IPS-18a (cell line): Measurements from ENCODE around the gene LRP1.

Experiments used
- H3K27ac ChIP-seq: one replicate; pipeline ENCODE4 v1.5.1; 2013; ENCODE audit warnings: low read length
- H3K27me3 ChIP-seq: one replicate; pipeline ENCODE4 v1.6.1; 2013; ENCODE audit warnings: mild to moderate bottlenecking, low read length; ENCODE audit not compliant: control insufficient read depth, insufficient read depth
- H3K36me3 ChIP-seq: one replicate; pipeline ENCODE4 v1.6.1; 2013; ENCODE audit warnings: low read depth, low read length; ENCODE audit not compliant: control insufficient read depth
- H3K4me1 ChIP-seq: one replicate; pipeline ENCODE4 v1.6.1; 2013; ENCODE audit warnings: low read depth, low read length; ENCODE audit not compliant: control insufficient read depth
- H3K4me3 ChIP-seq: one replicate; pipeline ENCODE4 v1.5.1; 2013; ENCODE audit warnings: low read length
- H3K9ac ChIP-seq: one replicate; pipeline ENCODE4 v1.6.1; 2013; ENCODE audit warnings: mild to moderate bottlenecking, low read length, moderate library complexity
- H3K9me3 ChIP-seq: one replicate; pipeline ENCODE4 v1.6.1; 2013; ENCODE audit warnings: low read depth, low read length; ENCODE audit not compliant: control insufficient read depth

LRP1 gene

GRCh38 chr12:57243521-57244311, 115.4 kb downstream of the LRP1 start:
- Histone ChIP-seq H3K36me3 (no peaks in the 10 kb centered on the region), H3K4me1 (peaks cover 22% of the 10 kb centered on the region), H3K4me3 (peak overlapping the region; percentile 62), H3K9me3 (peaks cover 3% of the 10 kb centered on the region), H3K9ac (no peak overlapping the region), H3K27me3 (peaks cover 56% of the 10 kb centered on the region), H3K27ac (no peak overlapping the region)

- H3K4me1 ChIP-seq = peaks cover 21% of the 10 kb centered on the region
- H3K36me3 ChIP-seq = no peaks in the 10 kb centered on the region
- H3K9ac ChIP-seq = no peak overlapping the region
- H3K4me3 ChIP-seq = no peak overlapping the region
- H3K27ac ChIP-seq = no peak overlapping the region
- H3K27me3 ChIP-seq = peaks cover 50% of the 10 kb centered on the region
- peaks cover 3% of the 10 kb centered on the region for H3K9me3 ChIP-seq
Observed at GRCh38 chr12:57244312-57244696, 116.0 kb downstream of the LRP1 start.

- no peaks in the 10 kb centered on the region for H3K36me3 ChIP-seq
- H3K4me3 ChIP-seq = no peak overlapping the region
- no peaks in the 10 kb centered on the region for H3K9me3 ChIP-seq
- peaks cover 11% of the 10 kb centered on the region for H3K4me1 ChIP-seq
- peaks cover 23% of the 10 kb centered on the region for H3K27me3 ChIP-seq
- no peak overlapping the region for H3K9ac ChIP-seq
- no peak overlapping the region for H3K27ac ChIP-seq
Observed at GRCh38 chr12:57247041-57247440, 118.8 kb downstream of the LRP1 start.

- Histone ChIP-seq H3K9ac (no peak overlapping the region), H3K4me3 (no peak overlapping the region), H3K27ac (no peak overlapping the region), H3K4me1 (peaks cover 11% of the 10 kb centered on the region), H3K27me3 (peaks cover 8% of the 10 kb centered on the region), H3K9me3 (no peaks in the 10 kb centered on the region), H3K36me3 (no peaks in the 10 kb centered on the region)
Observed at GRCh38 chr12:57248934-57249742, 120.9 kb downstream of the LRP1 start.

GRCh38 chr12:57250541-57250940, 122.3 kb downstream of the LRP1 start:
- H3K4me3 ChIP-seq = no peak overlapping the region
- H3K9ac ChIP-seq = no peak overlapping the region
- H3K36me3 ChIP-seq = peaks cover under 1% of the 10 kb centered on the region
- no peaks in the 10 kb centered on the region for H3K27me3 ChIP-seq
- H3K27ac ChIP-seq = no peak overlapping the region
- H3K4me1 ChIP-seq = peaks cover 11% of the 10 kb centered on the region
- H3K9me3 ChIP-seq = no peaks in the 10 kb centered on the region

- H3K27ac ChIP-seq = no peak within 1 kb of the TSS
- no peak within 1 kb of the TSS for H3K9ac ChIP-seq
- H3K36me3 ChIP-seq = peaks cover 5% of the 10 kb centered on the region
- H3K9me3 ChIP-seq = no peaks in the 10 kb centered on the region
- H3K27me3 ChIP-seq = no peaks in the 10 kb centered on the region
- no peak within 1 kb of the TSS for H3K4me3 ChIP-seq
- H3K4me1 ChIP-seq = peaks cover 11% of the 10 kb centered on the region
Observed at GRCh38 chr12:57250956-57251355, 122.7 kb downstream of the LRP1 start, which contains the start of gene STAC3. Gene STAC3 (minus strand): TSS chr12:57251187. CDS start chr12:57249636, 1,551 bp downstream.

- H3K36me3 ChIP-seq = peaks cover 28% of the 10 kb centered on the region
- peaks cover 5% of the 10 kb centered on the region for H3K4me1 ChIP-seq
- no peaks in the 10 kb centered on the region for H3K9me3 ChIP-seq
- H3K4me3 ChIP-seq = no peak overlapping the region
- no peak overlapping the region for H3K9ac ChIP-seq
- H3K27me3 ChIP-seq = no peaks in the 10 kb centered on the region
- no peak overlapping the region for H3K27ac ChIP-seq
Observed at GRCh38 chr12:57254506-57255280, 126.4 kb downstream of the LRP1 start.

- H3K9ac ChIP-seq = no peak overlapping the region
- no peak overlapping the region for H3K27ac ChIP-seq
- H3K9me3 ChIP-seq = no peaks in the 10 kb centered on the region
- H3K4me3 ChIP-seq = no peak overlapping the region
- H3K4me1 ChIP-seq = peaks cover 2% of the 10 kb centered on the region
- H3K36me3 ChIP-seq = peaks cover 28% of the 10 kb centered on the region
- H3K27me3 ChIP-seq = no peaks in the 10 kb centered on the region
Observed at GRCh38 chr12:57255916-57256315, 127.6 kb downstream of the LRP1 start.

- H3K4me1 ChIP-seq = peaks cover 10% of the 10 kb centered on the region
- H3K27me3 ChIP-seq = no peaks in the 10 kb centered on the region
- H3K4me3 ChIP-seq = no peak overlapping the region
- peaks cover 30% of the 10 kb centered on the region for H3K36me3 ChIP-seq
- no peak overlapping the region for H3K9ac ChIP-seq
- no peaks in the 10 kb centered on the region for H3K9me3 ChIP-seq
- no peak overlapping the region for H3K27ac ChIP-seq
Observed at GRCh38 chr12:57258977-57259970, 131.0 kb downstream of the LRP1 start.

GRCh38 chr12:57260366-57260765, 132.1 kb downstream of the LRP1 start:
- H3K9ac ChIP-seq = no peak overlapping the region
- peaks cover 30% of the 10 kb centered on the region for H3K36me3 ChIP-seq
- H3K27ac ChIP-seq = no peak overlapping the region
- no peaks in the 10 kb centered on the region for H3K27me3 ChIP-seq
- H3K4me1 ChIP-seq = peaks cover 10% of the 10 kb centered on the region
- no peak overlapping the region for H3K4me3 ChIP-seq
- H3K9me3 ChIP-seq = no peaks in the 10 kb centered on the region
